ENCODE results near the gene SPOCK2. TPM values are rescaled to one million over a fixed set of nuclear protein-coding genes. Genes with fewer than 3 reads are reported as not detected.
"Not testable (repeated sequence)": the region's sequence is repeated elsewhere in the genome, so short reads cannot be mapped to it uniquely, and the experiment has no call there.

Gene SPOCK2
- total RNA-seq, 4 donors from 2014 or later: 0.65 to 3.9 (median 3.5) TPM

- DNase-seq (ENCODE audit: low spot score in 2 of 2): no peak
- intact Hi-C loops (cut with DNase I; ENCODE audit: low total_unique reads): no loop called here
- TF ChIP-seq POLR2A (IDR thresholded peaks at IDR 0.05) (no peak), CTCF (IDR thresholded peaks at IDR 0.05) (no peak)
- WGBS, 2 donors: 82 to 90% methylated on average over 8 of the region's 8 CpGs
- no peak overlapping the region for H3K4me3 ChIP-seq (ENCODE audit: low read depth, poor library complexity, severe bottlenecking)
Measured at GRCh38 chr10:72109636-72110157, 21.3 kb upstream of the SPOCK2 start.

GRCh38 chr10:72108830-72109635 is 20.7 kb upstream of the SPOCK2 start:
- DNase-seq (ENCODE audit: low spot score in 2 of 2): no peak
- H3K4me3 ChIP-seq (ENCODE audit: low read depth, poor library complexity, severe bottlenecking): no peak overlapping the region
- intact Hi-C loops (cut with DNase I; ENCODE audit: low total_unique reads): no loop called here
- TF ChIP-seq POLR2A (IDR thresholded peaks at IDR 0.05) (no peak), CTCF (IDR thresholded peaks at IDR 0.05) (no peak)
- 75 to 92% methylated on average over 1 of the region's 1 CpG for WGBS, 2 donors

- WGBS, 2 donors: 83 to 89% methylated on average over 3 of the region's 3 CpGs
- DNase-seq (ENCODE audit: low spot score in 2 of 2); H3K4me3 ChIP-seq (ENCODE audit: low read depth, poor library complexity, severe bottlenecking); intact Hi-C loops (cut with DNase I; ENCODE audit: low total_unique reads): not testable (repeated sequence)
Measured at GRCh38 chr10:72108004-72108370, 19.6 kb upstream of the SPOCK2 start.

- H3K4me3 ChIP-seq (ENCODE audit: low read depth, poor library complexity, severe bottlenecking): no peak overlapping the region
- intact Hi-C loops (cut with DNase I; ENCODE audit: low total_unique reads): no loop called here
- 38 to 43% methylated on average over 3 of the region's 3 CpGs for WGBS, 2 donors
- no peak for DNase-seq (ENCODE audit: low spot score in 2 of 2)
- TF ChIP-seq CTCF (IDR thresholded peaks at IDR 0.05) (no peak), POLR2A (IDR thresholded peaks at IDR 0.05) (no peak)
Measured at GRCh38 chr10:72107325-72108003, 19.1 kb upstream of the SPOCK2 start.

- intact Hi-C loops (cut with DNase I; ENCODE audit: low total_unique reads): no loop called here
- 68 to 69% methylated on average over 2 of the region's 2 CpGs for WGBS, 2 donors
- no peak for DNase-seq (ENCODE audit: low spot score in 2 of 2)
- TF ChIP-seq CTCF (IDR thresholded peaks at IDR 0.05) (no peak), POLR2A (IDR thresholded peaks at IDR 0.05) (no peak)
- no peak overlapping the region for H3K4me3 ChIP-seq (ENCODE audit: low read depth, poor library complexity, severe bottlenecking)
Measured at GRCh38 chr10:72106896-72107295, 18.5 kb upstream of the SPOCK2 start.

GRCh38 chr10:72106154-72106849 is 18.0 kb upstream of the SPOCK2 start:
- DNase-seq (ENCODE audit: low spot score in 2 of 2): no peak
- TF ChIP-seq CTCF (IDR thresholded peaks at IDR 0.05) (no peak), POLR2A (IDR thresholded peaks at IDR 0.05) (no peak)
- intact Hi-C loops (cut with DNase I; ENCODE audit: low total_unique reads): no loop called here
- no peak overlapping the region for H3K4me3 ChIP-seq (ENCODE audit: low read depth, poor library complexity, severe bottlenecking)
- WGBS, 2 donors: 71 to 80% methylated on average over 2 of the region's 2 CpGs

All from lower leg skin (tissue), 4 donors.